Spleen (tissue), 11 donors: ENCODE results near the gene ARPC4. TPM values are rescaled to one million over a fixed set of nuclear protein-coding genes. Genes with fewer than 3 reads are reported as not detected.
"Not testable (repeated sequence)": the region's sequence is repeated elsewhere in the genome, so short reads cannot be mapped to it uniquely, and the experiment has no call there.

Source experiments
- DNase-seq: peaks from one replicate; pipeline ENCODE4 v3.0.0-alpha.2; 2020
- H3K27ac ChIP-seq, 8 donors: fragments of 200-600 bp; sonication (generic) in 7 of 8; 1 replicate in 4 of 8; 2 replicates in 4 of 8; pipeline versions ENCODE4 v1.5.0 to v1.8.0; 2016 to 2021; ENCODE audit warnings: inconsistent platforms in 4 of 8, mild to moderate bottlenecking in 4 of 8, moderate library complexity in 1 of 8
- H3K27me3 ChIP-seq, 7 donors: fragments of 200-600 bp; sonication (generic) in 6 of 7; replicated peaks in 1 of 7; 1 replicate in 4 of 7; 2 replicates in 3 of 7; pipeline versions ENCODE4 v1.5.0 to v1.8.0; 2016 to 2021; ENCODE audit warnings: inconsistent platforms in 3 of 7, mild to moderate bottlenecking in 1 of 7
- H3K36me3 ChIP-seq, 6 donors: fragments of 200-600 bp; sonication (generic) in 5 of 6; 1 replicate in 4 of 6; 2 replicates in 2 of 6; pipeline versions ENCODE4 v1.5.0 to v1.8.0; 2016 to 2021; ENCODE audit warnings: inconsistent platforms in 2 of 6
- H3K4me1 ChIP-seq, 6 donors: fragments of 200-600 bp; sonication (generic) in 5 of 6; 1 replicate in 3 of 6; 2 replicates in 3 of 6; pipeline versions ENCODE4 v1.5.0 to v1.8.0; 2016 to 2021; ENCODE audit warnings: inconsistent platforms in 3 of 6
- H3K4me3 ChIP-seq, 8 donors: fragments of 200-600 bp; sonication (generic) in 7 of 8; 1 replicate in 4 of 8; 2 replicates in 4 of 8; pipeline versions ENCODE4 v1.5.0 to v1.8.0; 2016 to 2021; ENCODE audit warnings: inconsistent platforms in 4 of 8, mild to moderate bottlenecking in 4 of 8, moderate library complexity in 2 of 8
- H3K9me3 ChIP-seq, 8 donors: fragments of 200-600 bp; sonication (generic) in 7 of 8; 1 replicate in 4 of 8; 2 replicates in 4 of 8; pipeline versions ENCODE4 v1.5.0 to v1.8.0; 2016 to 2021; ENCODE audit warnings: inconsistent platforms in 4 of 8
- POLR2A ChIP-seq, 3 donors: fragments of 450-650 bp; IDR thresholded peaks; one replicate each; pipeline ENCODE4 v1.5.1; 2017; ENCODE audit warnings: antibody characterized with exemption in 3 of 3, mild to moderate bottlenecking in 1 of 3
- POLR2AphosphoS5 ChIP-seq, 3 donors: sonication (generic); formaldehyde crosslinking; IDR thresholded peaks; one replicate each; pipeline ENCODE4 v1.5.1; 2017; ENCODE audit warnings: antibody characterized with exemption in 3 of 3
- WGBS, 5 donors: extraction: QIAGEN DNeasy Blood & Tissue Kit in 3 of 5; methylation state at CpG; one replicate each; pipeline versions ENCODE4 v1.1.5 to v1.1.7; 2013 to 2018; 5-methylcytosine and 5-hydroxymethylcytosine counted together
- intact Hi-C: fragments of 100-400 bp; cut with DNase I; formaldehyde crosslinking; loops from one replicate; pipeline ENCODE4 v1.15.0; 2023; ENCODE audit warnings: low total_unique reads
- polyA plus RNA-seq, 3 donors: library from polyadenylated mRNA; stranded (reverse); fragments of 200-250 nt; gene quantifications; one replicate each; pipeline ENCODE4 v1.2.1, GENCODE V29; 2013
- total RNA-seq, 7 donors: library from RNA; depleted of rRNA in 3 of 7; stranded (reverse); fragments of >200 nt in 3 of 7; fragmentation: NEBNext Ultra II Directional in 4 of 7; extraction: Animal tissue kit (Norgen Biotek cat#: 25700) in 4 of 7; gene quantifications; one replicate each; pipeline versions ENCODE4 v1.1.0 to v1.2.1, GENCODE V29; 2016 to 2021
- TF ChIP-seq, protein P1 (sequence below), 11 experiments: fragments of 200-600 bp in 7 of 11; fragments of 450-650 bp in 4 of 11; sonication (generic) in 4 of 11; IDR thresholded peaks in 8 of 11; conservative IDR thresholded peaks in 3 of 11; 1 replicate in 7 of 11; 2 replicates in 4 of 11; pipeline versions ENCODE4 v1.4.0 to v1.8.0; 2016 to 2021; ENCODE audit warnings: antibody characterized with exemption in 11 of 11, inconsistent platforms in 4 of 11, mild to moderate bottlenecking in 1 of 11
- donor health status: healthy with polysubstance abuse.
- donor health status: DM: no; HTN: no; CAD: no; lungs with moderate emphysema.
- donor health status: DM: no; HTN: no; CAD: no.
- donor health status: Bipolar disorder and iron deficiency.
- donor health status: healthy.
- donor health status: DM: no; HTN: no; CAD: no.
- donor health status: DM: yes; HTN: yes; CAD: no.

The ARPC4 gene
- total and polyA plus RNA-seq, 10 donors = 98.9 to 238 (median 185) TPM

DNA sequence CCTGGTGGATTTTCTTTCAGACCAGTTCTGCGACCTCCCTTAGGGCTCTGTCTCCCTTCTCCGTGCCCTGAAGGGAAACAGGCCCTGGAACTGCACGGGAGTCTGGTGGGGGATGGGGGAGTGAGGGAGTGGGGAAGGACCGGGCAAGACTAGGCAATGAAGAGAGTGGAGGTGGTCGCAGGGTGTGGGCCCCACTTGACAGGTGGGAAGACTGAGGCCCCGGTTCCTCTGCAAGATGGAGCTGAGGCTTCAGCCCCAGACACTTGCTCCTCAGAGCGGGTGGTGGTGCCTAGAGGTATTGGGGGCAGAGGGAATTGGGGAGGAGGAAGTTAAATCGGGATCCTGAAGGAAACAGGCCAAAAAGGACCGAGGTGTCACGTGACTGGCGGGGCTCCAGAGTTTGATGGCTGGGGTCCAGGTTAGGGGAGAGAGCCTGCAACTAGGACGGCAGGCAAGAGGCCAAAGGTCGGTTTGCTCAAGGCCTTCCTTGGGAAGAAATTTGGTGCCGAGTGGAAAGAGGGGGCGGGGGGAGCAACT is 22.5 kb upstream of the ARPC4 start:
- Histone ChIP-seq H3K4me1 (peaks cover 6 to 56% (median 44%) of the 10 kb centered on the region in 6 donors), H3K36me3 (peaks cover 0 to 8% (median 0%) of the 10 kb centered on the region in 6 donors), H3K9me3 (no peaks in the 10 kb centered on the region), H3K27ac (peak overlapping the region; percentile 53 to 85 (median 78)), H3K27me3 (peaks cover 0 to 11% (median 0%) of the 10 kb centered on the region in 7 donors), H3K4me3 (peak overlapping the region; percentile 35 to 71 (median 49))
- no peak for DNase-seq
- WGBS, 5 donors = 26 to 33% (median 31%) methylated on average over 15 of the region's 15 CpGs
- TF ChIP-seq POLR2A (IDR thresholded peaks at IDR 0.05) = no peak
- TF ChIP-seq POLR2AphosphoS5 (IDR thresholded peaks at IDR 0.05) = peak in 1 of 3 donors; percentile 39
- TF ChIP-seq, protein P1, sequence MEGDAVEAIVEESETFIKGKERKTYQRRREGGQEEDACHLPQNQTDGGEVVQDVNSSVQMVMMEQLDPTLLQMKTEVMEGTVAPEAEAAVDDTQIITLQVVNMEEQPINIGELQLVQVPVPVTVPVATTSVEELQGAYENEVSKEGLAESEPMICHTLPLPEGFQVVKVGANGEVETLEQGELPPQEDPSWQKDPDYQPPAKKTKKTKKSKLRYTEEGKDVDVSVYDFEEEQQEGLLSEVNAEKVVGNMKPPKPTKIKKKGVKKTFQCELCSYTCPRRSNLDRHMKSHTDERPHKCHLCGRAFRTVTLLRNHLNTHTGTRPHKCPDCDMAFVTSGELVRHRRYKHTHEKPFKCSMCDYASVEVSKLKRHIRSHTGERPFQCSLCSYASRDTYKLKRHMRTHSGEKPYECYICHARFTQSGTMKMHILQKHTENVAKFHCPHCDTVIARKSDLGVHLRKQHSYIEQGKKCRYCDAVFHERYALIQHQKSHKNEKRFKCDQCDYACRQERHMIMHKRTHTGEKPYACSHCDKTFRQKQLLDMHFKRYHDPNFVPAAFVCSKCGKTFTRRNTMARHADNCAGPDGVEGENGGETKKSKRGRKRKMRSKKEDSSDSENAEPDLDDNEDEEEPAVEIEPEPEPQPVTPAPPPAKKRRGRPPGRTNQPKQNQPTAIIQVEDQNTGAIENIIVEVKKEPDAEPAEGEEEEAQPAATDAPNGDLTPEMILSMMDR (IDR thresholded peaks at IDR 0.05 in 8 of 11, conservative IDR thresholded peaks at IDR 0.05 in 3 of 11) = no peak
- intact Hi-C loops = no loop called here

DNA sequence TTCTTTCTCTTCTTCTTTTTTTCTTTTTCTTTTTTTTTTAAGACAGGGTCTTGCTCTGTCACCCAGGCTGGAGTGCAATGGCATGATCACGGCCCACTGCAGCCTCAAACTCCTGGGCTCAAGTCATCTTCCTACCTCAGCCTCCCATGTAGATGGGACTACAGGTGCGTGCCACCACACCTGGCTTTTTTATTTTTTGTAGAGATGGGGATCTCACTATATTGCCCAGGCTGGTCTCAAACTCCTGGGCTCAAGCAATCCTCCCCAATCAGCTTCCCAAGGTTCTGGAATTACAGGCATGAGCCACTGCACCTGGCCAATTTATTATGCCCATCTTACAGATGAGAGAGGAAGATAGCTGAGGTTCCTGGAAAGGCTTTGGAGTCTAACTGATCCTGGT is 21.9 kb upstream of the ARPC4 start:
- H3K36me3 ChIP-seq, DNase-seq, intact Hi-C loops, H3K4me3 ChIP-seq, H3K9me3 ChIP-seq: not testable (repeated sequence)
- Histone ChIP-seq H3K4me1 (peaks cover 6 to 52% (median 44%) of the 10 kb centered on the region in 6 donors), H3K27me3 (peaks cover 0 to 11% (median 0%) of the 10 kb centered on the region in 7 donors), H3K27ac (peak overlapping the region in 4 of 8 donors; percentile 69 to 85 (median 80))
- WGBS, 5 donors = 88 to 93% (median 88%) methylated on average over 2 of the region's 2 CpGs

DNA sequence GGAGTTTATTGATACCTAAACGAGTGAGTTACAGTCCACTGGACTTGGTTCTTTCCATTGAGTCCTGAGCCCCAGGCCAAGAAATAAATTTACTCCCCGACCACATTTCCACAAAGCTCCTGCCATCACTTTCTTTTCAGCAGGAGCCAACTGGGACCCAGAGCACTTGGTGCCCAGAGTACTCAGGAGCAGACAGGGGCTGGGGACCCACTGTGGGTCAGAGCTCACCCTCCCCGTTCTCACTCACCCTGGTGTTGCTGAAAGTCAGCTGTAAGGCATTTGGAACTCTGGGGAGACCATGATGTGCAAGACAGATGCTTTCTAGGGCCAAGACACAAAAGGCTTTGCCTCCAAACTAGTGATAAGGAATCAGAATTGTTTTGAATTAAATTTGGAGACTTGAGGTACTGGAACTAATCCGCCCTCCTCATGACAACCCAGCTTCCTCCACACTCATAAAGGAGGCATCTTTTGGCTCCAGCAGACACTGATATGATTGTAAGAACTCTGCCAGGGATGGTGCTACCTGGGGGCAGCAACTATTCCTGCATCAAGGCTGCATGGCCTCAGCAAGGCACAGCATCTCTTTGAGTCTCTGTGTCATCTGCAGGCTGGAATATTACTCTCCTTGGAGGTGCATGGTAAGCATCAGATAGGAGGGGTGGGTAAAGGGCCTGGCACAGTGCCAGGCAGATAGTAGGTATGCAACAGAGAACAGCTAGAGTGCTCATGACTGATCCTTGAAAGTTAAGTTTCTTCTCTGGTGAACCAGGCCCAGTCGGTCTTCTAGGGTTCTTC is 15.8 kb upstream of the ARPC4 start:
- WGBS, 5 donors = 68 to 86% (median 83%) methylated on average over 5 of the region's 5 CpGs
- no peak for TF ChIP-seq POLR2AphosphoS5 (IDR thresholded peaks at IDR 0.05)
- no peak for TF ChIP-seq POLR2A (IDR thresholded peaks at IDR 0.05)
- TF ChIP-seq, protein P1 (IDR thresholded peaks at IDR 0.05 in 8 of 11, conservative IDR thresholded peaks at IDR 0.05 in 3 of 11) = no peak

DNA sequence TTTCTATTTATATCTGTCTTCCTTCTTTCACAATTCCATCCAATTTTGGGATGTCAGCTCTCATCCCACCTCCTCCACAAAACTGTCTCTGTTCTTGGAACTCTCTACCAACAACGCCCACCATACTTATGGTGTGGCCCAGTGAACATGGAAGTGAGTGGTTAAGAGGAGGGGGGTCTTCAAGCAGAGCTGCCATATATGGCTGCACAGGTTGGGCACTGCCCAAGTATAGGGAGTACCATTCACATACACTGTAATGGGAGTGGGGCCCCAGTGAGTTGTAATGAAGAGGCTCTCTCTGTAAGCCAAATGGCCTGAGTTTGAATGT is 15.2 kb upstream of the ARPC4 start:
- Histone ChIP-seq H3K27me3 (no peaks in the 10 kb centered on the region), H3K4me1 (peaks cover 26 to 55% (median 44%) of the 10 kb centered on the region in 6 donors), H3K4me3 (no peak overlapping the region), H3K9me3 (no peaks in the 10 kb centered on the region), H3K36me3 (peaks cover 0 to 34% (median 11%) of the 10 kb centered on the region in 6 donors), H3K27ac (no peak overlapping the region)
- DNase-seq = peak; percentile 21
- 85 to 96% (median 94%) methylated on average over 1 of the region's 1 CpG for WGBS, 5 donors
- TF ChIP-seq, protein P1 (IDR thresholded peaks at IDR 0.05 in 8 of 11, conservative IDR thresholded peaks at IDR 0.05 in 3 of 11) = no peak
- no peak for TF ChIP-seq POLR2A (IDR thresholded peaks at IDR 0.05)
- intact Hi-C loops = no loop called here

More for the DNA sequence above, 15.8 kb upstream of the ARPC4 start:
- Histone ChIP-seq H3K9me3 (no peaks in the 10 kb centered on the region), H3K4me1 (peaks cover 22 to 49% (median 39%) of the 10 kb centered on the region in 6 donors), H3K27ac (no peak overlapping the region), H3K4me3 (no peak overlapping the region), H3K36me3 (peaks cover 0 to 29% (median 5%) of the 10 kb centered on the region in 6 donors), H3K27me3 (no peaks in the 10 kb centered on the region)
- intact Hi-C loops = no loop called here
- peak; percentile 27 for DNase-seq
